ENCODE results near the gene FAM98B. TPM values are rescaled to one million over a fixed set of nuclear protein-coding genes. Genes with fewer than 3 reads are reported as not detected.

The FAM98B gene
- total and polyA plus RNA-seq, 2 of the 13 experiments (the other 11 are each of a cell fraction or from before 2014, with no cell fraction given), result 3.7 to 4.7 TPM

DNA sequence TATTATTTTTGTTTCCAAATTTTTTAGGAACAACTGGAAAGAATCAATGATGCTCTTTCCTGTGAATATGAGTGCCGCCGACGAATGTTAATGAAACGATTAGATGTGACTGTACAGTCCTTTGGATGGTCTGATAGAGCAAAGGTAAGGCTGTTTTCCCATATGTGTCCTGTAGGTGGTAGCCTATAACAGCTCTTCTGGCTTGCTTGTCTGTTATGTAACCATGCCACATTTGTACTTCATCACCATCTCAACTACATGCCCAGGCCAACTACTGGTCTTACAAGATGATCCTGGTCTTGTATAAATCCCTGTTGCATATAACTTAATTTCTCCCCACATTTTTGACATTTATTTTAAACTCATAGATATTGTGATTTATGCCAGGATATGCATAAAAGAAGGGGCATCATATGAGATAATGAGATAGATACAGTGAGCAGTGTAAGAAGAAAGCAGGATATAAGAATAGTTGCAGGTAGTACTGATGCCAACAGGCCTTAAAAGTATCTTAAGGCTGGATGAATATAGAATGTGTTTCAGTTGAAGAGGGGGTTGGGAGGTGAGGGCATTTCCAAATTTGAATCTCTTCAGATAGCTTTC is 20.3 kb downstream of the FAM98B start (continued):
- TF ChIP-seq FOXJ3 (CRISPR knock-in tag; IDR thresholded peaks at IDR 0.05; ENCODE audit: borderline replicate concordance), result no peak
- TF ChIP-seq, protein P1, sequence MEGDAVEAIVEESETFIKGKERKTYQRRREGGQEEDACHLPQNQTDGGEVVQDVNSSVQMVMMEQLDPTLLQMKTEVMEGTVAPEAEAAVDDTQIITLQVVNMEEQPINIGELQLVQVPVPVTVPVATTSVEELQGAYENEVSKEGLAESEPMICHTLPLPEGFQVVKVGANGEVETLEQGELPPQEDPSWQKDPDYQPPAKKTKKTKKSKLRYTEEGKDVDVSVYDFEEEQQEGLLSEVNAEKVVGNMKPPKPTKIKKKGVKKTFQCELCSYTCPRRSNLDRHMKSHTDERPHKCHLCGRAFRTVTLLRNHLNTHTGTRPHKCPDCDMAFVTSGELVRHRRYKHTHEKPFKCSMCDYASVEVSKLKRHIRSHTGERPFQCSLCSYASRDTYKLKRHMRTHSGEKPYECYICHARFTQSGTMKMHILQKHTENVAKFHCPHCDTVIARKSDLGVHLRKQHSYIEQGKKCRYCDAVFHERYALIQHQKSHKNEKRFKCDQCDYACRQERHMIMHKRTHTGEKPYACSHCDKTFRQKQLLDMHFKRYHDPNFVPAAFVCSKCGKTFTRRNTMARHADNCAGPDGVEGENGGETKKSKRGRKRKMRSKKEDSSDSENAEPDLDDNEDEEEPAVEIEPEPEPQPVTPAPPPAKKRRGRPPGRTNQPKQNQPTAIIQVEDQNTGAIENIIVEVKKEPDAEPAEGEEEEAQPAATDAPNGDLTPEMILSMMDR (CRISPR knock-in tag; IDR thresholded peaks at IDR 0.05), result peak; percentile 82
- peak; percentile 75 for TF ChIP-seq STAG1 (CRISPR knock-in tag; IDR thresholded peaks at IDR 0.05)
- peak; percentile 55; the same call in 1 of the 2 replicates for TF ChIP-seq PPARG (CRISPR knock-in tag; conservative IDR thresholded peaks at IDR 0.05)
- TF ChIP-seq, protein P2, sequence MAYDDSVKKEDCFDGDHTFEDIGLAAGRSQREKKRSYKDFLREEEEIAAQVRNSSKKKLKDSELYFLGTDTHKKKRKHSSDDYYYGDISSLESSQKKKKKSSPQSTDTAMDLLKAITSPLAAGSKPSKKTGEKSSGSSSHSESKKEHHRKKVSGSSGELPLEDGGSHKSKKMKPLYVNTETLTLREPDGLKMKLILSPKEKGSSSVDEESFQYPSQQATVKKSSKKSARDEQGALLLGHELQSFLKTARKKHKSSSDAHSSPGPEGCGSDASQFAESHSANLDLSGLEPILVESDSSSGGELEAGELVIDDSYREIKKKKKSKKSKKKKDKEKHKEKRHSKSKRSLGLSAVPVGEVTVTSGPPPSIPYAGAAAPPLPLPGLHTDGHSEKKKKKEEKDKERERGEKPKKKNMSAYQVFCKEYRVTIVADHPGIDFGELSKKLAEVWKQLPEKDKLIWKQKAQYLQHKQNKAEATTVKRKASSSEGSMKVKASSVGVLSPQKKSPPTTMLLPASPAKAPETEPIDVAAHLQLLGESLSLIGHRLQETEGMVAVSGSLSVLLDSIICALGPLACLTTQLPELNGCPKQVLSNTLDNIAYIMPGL (CRISPR knock-in tag; IDR thresholded peaks at IDR 0.05; ENCODE audit: borderline replicate concordance in 1 of 2, low read depth in 1 of 2), result 0 out of 4 replicates have a peak, but pooled peaks of 1 of the 2 experiments have one; percentile 55
- peak; percentile 45; the same call in 1 of the 2 replicates for TF ChIP-seq CEBPG (CRISPR knock-in tag; IDR thresholded peaks at IDR 0.05)

DNA sequence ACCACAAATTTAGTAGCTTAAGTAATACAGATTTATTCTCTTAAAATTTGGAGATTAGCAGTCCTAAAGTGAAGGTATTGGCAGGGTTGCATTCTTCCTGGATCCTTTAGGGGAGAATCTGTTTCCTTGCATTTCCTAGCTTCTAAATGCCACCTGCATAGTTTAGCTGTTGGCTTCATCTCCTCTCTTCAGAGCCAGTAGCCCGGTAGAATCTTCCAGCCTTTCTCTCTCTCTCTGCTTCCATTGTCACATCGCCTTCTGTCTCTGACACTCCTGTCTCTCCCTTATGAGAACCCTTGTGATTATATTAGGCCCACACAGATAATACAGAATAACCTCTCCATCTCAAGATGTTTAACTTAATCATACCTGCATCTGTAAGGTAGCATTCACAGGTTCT is 21.4 kb downstream of the FAM98B start:
- TF ChIP-seq, protein P3, sequence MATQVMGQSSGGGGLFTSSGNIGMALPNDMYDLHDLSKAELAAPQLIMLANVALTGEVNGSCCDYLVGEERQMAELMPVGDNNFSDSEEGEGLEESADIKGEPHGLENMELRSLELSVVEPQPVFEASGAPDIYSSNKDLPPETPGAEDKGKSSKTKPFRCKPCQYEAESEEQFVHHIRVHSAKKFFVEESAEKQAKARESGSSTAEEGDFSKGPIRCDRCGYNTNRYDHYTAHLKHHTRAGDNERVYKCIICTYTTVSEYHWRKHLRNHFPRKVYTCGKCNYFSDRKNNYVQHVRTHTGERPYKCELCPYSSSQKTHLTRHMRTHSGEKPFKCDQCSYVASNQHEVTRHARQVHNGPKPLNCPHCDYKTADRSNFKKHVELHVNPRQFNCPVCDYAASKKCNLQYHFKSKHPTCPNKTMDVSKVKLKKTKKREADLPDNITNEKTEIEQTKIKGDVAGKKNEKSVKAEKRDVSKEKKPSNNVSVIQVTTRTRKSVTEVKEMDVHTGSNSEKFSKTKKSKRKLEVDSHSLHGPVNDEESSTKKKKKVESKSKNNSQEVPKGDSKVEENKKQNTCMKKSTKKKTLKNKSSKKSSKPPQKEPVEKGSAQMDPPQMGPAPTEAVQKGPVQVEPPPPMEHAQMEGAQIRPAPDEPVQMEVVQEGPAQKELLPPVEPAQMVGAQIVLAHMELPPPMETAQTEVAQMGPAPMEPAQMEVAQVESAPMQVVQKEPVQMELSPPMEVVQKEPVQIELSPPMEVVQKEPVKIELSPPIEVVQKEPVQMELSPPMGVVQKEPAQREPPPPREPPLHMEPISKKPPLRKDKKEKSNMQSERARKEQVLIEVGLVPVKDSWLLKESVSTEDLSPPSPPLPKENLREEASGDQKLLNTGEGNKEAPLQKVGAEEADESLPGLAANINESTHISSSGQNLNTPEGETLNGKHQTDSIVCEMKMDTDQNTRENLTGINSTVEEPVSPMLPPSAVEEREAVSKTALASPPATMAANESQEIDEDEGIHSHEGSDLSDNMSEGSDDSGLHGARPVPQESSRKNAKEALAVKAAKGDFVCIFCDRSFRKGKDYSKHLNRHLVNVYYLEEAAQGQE (IDR thresholded peaks at IDR 0.05; ENCODE audit: borderline replicate concordance in 1 of 2, low read depth in 1 of 2, low read length in 2 of 2), result no peak
- TF ChIP-seq TEAD3 (CRISPR knock-in tag; optimal IDR thresholded peaks at IDR 0.05; ENCODE audit: borderline replicate concordance) (no peak), FOXC1 (CRISPR knock-in tag; IDR thresholded peaks at IDR 0.05; ENCODE audit: borderline replicate concordance) (no peak), NCOA2 (CRISPR knock-in tag; IDR thresholded peaks at IDR 0.05) (no peak)
- TF ChIP-seq, protein P4, sequence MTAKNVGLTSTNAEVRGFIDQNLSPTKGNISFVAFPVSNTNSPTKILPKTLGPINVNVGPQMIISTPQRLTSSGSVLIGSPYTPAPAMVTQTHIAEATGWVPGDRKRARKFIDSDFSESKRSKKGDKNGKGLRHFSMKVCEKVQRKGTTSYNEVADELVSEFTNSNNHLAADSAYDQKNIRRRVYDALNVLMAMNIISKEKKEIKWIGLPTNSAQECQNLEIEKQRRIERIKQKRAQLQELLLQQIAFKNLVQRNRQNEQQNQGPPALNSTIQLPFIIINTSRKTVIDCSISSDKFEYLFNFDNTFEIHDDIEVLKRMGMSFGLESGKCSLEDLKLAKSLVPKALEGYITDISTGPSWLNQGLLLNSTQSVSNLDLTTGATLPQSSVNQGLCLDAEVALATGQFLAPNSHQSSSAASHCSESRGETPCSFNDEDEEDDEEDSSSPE (CRISPR knock-in tag; IDR thresholded peaks at IDR 0.05), result no peak
- TF ChIP-seq, protein P5, sequence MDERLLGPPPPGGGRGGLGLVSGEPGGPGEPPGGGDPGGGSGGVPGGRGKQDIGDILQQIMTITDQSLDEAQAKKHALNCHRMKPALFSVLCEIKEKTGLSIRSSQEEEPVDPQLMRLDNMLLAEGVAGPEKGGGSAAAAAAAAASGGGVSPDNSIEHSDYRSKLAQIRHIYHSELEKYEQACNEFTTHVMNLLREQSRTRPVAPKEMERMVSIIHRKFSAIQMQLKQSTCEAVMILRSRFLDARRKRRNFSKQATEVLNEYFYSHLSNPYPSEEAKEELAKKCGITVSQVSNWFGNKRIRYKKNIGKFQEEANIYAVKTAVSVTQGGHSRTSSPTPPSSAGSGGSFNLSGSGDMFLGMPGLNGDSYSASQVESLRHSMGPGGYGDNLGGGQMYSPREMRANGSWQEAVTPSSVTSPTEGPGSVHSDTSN (CRISPR knock-in tag; IDR thresholded peaks at IDR 0.05), result no peak
- no peaks in the 10 kb centered on the region for H3K27me3 ChIP-seq (ENCODE audit: control insufficient read depth in 1 of 2, insufficient read depth in 2 of 2, low read length in 2 of 2)
- no peak overlapping the region for H2AFZ ChIP-seq (ENCODE audit: low read length)
- CTCF ChIA-PET (ENCODE audit: low intra/inter-chr PET ratio, low total read pairs), result no interaction called here
- no peaks in the 10 kb centered on the region for H3K79me2 ChIP-seq (ENCODE audit: insufficient read depth, low read length)
- H3K9ac ChIP-seq (ENCODE audit: insufficient read depth, low read depth, low read length), result no peak overlapping the region
- H3K27ac ChIP-seq (ENCODE audit: extremely low read length, insufficient read depth, low read length), result no peak overlapping the region
- no peaks in the 10 kb centered on the region for H3K9me3 ChIP-seq (ENCODE audit: low read length)
- no peaks in the 10 kb centered on the region for H4K20me1 ChIP-seq (ENCODE audit: insufficient read depth, low read length)
- DNase-seq (ENCODE audit: low spot score), result no peak
- in situ Hi-C loops (cut with HindIII; ENCODE audit: extremely low pct_ligation_motif_present, low pct_unique_long_range_greater_than_20kb), result loop anchor here (10.0 kb wide), 1 partner anchor 209 kb away; no protein-coding TSS in a partner anchor
- H3K4me1 ChIP-seq (ENCODE audit: insufficient read depth, low read length), result no peaks in the 10 kb centered on the region
- WGBS (ENCODE audit: low lambda C conversion rate), result 98% methylated on average over 2 of the region's 2 CpGs
- no TSS peak for BruUV-seq (replicated peaks)
- POLR2A ChIA-PET, result no interaction called here
- ATAC-seq, result no peak
- no peak overlapping the region for H3K4me3 ChIP-seq (replicated peaks in 1 of 3; ENCODE audit: insufficient read depth in 1 of 3, low read depth in 2 of 3, low read length in 3 of 3)
- peaks cover 5 to 22% of the 10 kb centered on the region in 2 experiments for H3K36me3 ChIP-seq (replicated peaks in 1 of 2; ENCODE audit: control insufficient read depth in 1 of 2, insufficient read depth in 2 of 2, low read length in 2 of 2)
- no peak for FAIRE-seq
- intact Hi-C loops (cut with micrococcal nuclease; ENCODE audit: unreplicated experiment), result loop anchor here (10.0 kb wide), 1 partner anchor 89 kb away; the partner anchor contains the start of gene RASGRP1
- H3K4me2 ChIP-seq (ENCODE audit: low read depth, low read length), result no peak overlapping the region
